AG09309 (cell line): Measurements from ENCODE around the gene KRTAP6-1.

Experiments
- DNase-seq: peaks from one replicate; pipeline ENCODE4 v3.0.0-alpha.2; 2010; ENCODE audit warnings: low read depth
- H3K4me3 ChIP-seq: 2 replicates; pipeline ENCODE4 v1.5.1; 2011; ENCODE audit warnings: mild to moderate bottlenecking, low read depth, low read length, moderate library complexity; ENCODE audit not compliant: control insufficient read depth
- TF ChIP-seq, protein P1 (sequence below): IDR thresholded peaks from 2 replicates; pipeline ENCODE4 v1.5.1; 2011; ENCODE audit warnings: mild to moderate bottlenecking, low read depth, low read length, inconsistent platforms; ENCODE audit not compliant: insufficient read depth, control insufficient read depth; ENCODE audit errors: missing control alignments

KRTAP6-1 gene

DNA sequence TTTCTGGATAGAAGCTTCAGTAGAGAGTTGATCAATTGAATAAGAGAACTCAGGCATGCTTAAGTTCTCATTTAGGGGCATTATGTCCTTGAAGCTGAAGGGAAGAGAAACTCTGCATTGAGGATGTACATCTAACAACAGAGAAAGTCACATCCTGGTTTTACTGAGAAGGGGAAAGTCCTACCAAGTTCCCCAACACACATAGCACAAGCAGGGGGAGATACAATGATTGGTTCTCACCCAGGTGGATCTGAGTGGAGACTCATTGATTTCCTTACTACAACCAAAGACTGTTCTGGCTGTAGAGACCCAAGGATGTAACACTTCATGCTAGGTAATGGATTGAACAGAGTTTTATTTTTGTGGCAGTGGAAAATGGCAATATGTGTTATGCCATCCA is 1.5 kb upstream of the KRTAP6-1 start:
- H3K4me3 ChIP-seq: no peak overlapping the region
- TF ChIP-seq, protein P1, sequence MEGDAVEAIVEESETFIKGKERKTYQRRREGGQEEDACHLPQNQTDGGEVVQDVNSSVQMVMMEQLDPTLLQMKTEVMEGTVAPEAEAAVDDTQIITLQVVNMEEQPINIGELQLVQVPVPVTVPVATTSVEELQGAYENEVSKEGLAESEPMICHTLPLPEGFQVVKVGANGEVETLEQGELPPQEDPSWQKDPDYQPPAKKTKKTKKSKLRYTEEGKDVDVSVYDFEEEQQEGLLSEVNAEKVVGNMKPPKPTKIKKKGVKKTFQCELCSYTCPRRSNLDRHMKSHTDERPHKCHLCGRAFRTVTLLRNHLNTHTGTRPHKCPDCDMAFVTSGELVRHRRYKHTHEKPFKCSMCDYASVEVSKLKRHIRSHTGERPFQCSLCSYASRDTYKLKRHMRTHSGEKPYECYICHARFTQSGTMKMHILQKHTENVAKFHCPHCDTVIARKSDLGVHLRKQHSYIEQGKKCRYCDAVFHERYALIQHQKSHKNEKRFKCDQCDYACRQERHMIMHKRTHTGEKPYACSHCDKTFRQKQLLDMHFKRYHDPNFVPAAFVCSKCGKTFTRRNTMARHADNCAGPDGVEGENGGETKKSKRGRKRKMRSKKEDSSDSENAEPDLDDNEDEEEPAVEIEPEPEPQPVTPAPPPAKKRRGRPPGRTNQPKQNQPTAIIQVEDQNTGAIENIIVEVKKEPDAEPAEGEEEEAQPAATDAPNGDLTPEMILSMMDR: no peak
- DNase-seq: no peak

DNA sequence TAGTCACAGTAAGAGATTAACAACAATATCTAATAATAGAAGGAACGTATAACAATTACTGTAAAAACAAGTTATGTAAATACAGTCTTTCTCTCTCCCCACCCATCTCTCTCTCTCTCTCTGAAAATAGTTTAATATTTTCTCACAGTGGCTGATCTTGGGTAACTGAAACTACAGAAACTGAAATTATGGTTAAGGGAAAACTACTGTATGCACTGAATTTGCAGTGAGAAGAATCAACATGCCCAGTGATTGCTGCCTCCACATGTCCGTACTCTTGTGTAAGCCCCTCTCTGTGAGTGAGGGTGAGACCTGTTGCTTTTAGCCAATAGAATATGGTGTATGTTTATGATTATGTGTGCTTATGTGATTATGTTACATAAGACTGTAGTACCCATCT is 1.6 kb downstream of the KRTAP6-1 start:
- no peak overlapping the region for H3K4me3 ChIP-seq
- DNase-seq: no peak
- TF ChIP-seq, protein P1: no peak

DNA sequence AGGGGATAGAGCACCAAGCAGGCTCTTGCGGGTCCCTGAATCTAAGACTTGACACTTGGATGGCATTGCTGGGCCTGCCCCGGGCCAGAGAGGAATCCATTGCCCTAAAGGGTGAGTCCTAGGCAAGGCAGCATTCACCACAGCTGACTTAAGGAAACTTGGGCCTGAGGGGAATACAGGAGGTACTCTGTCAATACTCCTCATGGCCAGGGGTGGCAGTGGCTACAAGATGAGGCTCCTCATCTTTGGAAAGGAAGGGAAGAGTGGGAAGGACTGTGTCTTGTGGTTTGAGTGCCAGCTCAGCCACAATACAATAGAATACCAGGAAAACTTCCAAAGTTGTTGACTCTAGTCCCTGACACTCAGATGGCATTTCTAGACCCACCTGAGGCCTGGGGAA is 7.8 kb downstream of the KRTAP6-1 start:
- no peak for DNase-seq
- TF ChIP-seq, protein P1: no peak
- H3K4me3 ChIP-seq: no peak overlapping the region

DNA sequence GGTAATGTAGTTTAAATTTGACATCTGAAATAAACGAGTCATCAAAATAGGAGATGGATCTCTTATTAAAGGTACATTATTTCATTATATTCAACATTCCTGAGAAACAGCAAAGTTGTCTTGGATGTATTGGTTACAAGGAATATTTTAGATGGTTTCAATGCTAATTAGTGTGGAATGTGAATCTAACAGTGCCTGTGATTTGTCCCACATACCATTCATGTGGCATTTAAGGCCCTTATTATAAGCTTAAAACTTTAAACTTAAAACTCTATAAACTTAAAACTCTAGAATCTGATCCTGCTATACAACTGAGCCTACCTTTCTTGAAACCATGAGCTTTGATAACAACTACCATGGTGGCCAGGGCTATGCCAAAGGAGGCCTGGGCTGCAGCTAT is 12.9 kb downstream of the KRTAP6-1 start, which contains the start of gene KRTAP22-1:
Gene KRTAP22-1 (plus strand): TSS at position 301 of the 400 bp plus-strand sequence.
- TF ChIP-seq, protein P1: no peak
- H3K4me3 ChIP-seq: no peak within 1 kb of the TSS

GRCh38 chr21:30598802-30599201 is 14.9 kb downstream of the KRTAP6-1 start, which contains the start of gene KRTAP6-2:
Gene KRTAP6-2, minus strand, starts transcription at chr21:30598902. Its CDS starts 28 bp downstream, at chr21:30598874.
- no peak for DNase-seq
- TF ChIP-seq, protein P1: no peak
- no peak within 1 kb of the TSS for H3K4me3 ChIP-seq

More for the DNA sequence above, 12.9 kb downstream of the KRTAP6-1 start, which contains the start of gene KRTAP22-1:
- DNase-seq: no peak

- DNase-seq: no peak
- no peak within 1 kb of the TSS for H3K4me3 ChIP-seq
- TF ChIP-seq, protein P1: no peak
Measured at GRCh38 chr21:30592140-30592539, 21.6 kb downstream of the KRTAP6-1 start, which contains the start of gene KRTAP6-3. Gene KRTAP6-3, plus strand, starts transcription at chr21:30592440. Its CDS starts 6 bp downstream, at chr21:30592446.
